Bronchial epithelial cell (primary cell): ENCODE measurements around the gene CAMK4. TPM values are rescaled to one million over a fixed set of nuclear protein-coding genes. Genes with fewer than 3 reads are reported as not detected.

ENCODE experiments used
- DNase-seq: peaks from one replicate; pipeline ENCODE4 v3.0.0-alpha.2; 2010; ENCODE audit warnings: low read depth
- FAIRE-seq: peaks from 2 replicates; lab custom pipeline; 2011; peaks lifted over from hg19 to GRCh38; lab: Jason Lieb, UNC
- H3K27me3 ChIP-seq: 2 replicates; pipeline ENCODE4 v1.5.1; 2011; ENCODE audit warnings: low read length; ENCODE audit not compliant: control insufficient read depth, insufficient read depth
- H3K36me3 ChIP-seq: 2 replicates; pipeline ENCODE4 v1.5.1; 2011; ENCODE audit warnings: low read length; ENCODE audit not compliant: control insufficient read depth, insufficient read depth
- H3K4me3 ChIP-seq: 2 replicates; pipeline ENCODE4 v1.5.1; 2011; ENCODE audit warnings: mild to moderate bottlenecking, low read depth, low read length, control low read depth
- total RNA-seq: library from RNA; depleted of rRNA; stranded (reverse); fragments of >200 nt; gene quantifications from 2 replicates; pipeline ENCODE4 v1.2.1, GENCODE V29; 2014
- TF ChIP-seq, protein P1 (sequence below): IDR thresholded peaks from 2 replicates; pipeline ENCODE4 v1.5.1; 2011; ENCODE audit warnings: mild to moderate bottlenecking, moderate library complexity, low read length, control low read depth, inconsistent platforms; ENCODE audit not compliant: insufficient read depth, severe bottlenecking

CAMK4 gene
- 0.26 TPM in 1 of 2 replicates, not detected in the other for total RNA-seq

DNA sequence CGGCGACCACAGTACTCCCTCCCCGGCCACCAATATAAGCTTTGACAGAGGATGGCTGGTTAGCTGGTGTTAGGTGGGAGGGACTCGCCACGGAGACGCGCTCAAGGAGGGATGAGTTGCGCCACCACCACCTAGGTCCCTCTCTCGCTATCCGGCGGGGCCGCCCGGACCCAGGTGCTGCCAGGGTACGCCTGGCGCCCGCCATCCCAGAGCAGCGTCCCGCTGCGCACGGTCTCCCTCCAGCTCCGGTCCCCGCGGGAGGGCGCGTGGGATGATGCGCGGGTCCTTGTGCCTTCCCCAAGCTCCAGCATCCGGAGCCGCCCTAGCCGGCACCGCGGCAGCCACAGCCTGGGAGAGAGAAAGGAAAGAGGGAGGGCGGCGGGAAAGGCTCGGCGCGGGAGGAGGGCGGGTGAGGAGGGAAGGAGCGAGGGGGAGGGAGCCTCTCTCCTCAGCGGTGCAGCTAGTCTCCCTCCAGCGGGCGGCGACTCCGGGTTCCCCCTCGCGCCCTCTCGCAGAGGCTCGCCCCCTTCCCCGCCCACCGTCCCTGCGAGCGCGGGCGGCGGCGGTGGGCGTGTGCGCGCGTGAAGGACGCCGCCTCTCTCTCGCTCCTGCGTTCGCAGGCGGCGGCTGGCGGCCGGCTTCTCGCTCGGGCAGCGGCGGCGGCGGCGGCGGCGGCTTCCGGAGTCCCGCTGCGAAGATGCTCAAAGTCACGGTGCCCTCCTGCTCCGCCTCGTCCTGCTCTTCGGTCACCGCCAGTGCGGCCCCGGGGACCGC lies at the start of gene CAMK4:
TSS of gene CAMK4 (plus strand) at position 598 of the 774 bp plus-strand sequence. CDS start at position 698, 100 bp downstream.
- TF ChIP-seq, protein P1, sequence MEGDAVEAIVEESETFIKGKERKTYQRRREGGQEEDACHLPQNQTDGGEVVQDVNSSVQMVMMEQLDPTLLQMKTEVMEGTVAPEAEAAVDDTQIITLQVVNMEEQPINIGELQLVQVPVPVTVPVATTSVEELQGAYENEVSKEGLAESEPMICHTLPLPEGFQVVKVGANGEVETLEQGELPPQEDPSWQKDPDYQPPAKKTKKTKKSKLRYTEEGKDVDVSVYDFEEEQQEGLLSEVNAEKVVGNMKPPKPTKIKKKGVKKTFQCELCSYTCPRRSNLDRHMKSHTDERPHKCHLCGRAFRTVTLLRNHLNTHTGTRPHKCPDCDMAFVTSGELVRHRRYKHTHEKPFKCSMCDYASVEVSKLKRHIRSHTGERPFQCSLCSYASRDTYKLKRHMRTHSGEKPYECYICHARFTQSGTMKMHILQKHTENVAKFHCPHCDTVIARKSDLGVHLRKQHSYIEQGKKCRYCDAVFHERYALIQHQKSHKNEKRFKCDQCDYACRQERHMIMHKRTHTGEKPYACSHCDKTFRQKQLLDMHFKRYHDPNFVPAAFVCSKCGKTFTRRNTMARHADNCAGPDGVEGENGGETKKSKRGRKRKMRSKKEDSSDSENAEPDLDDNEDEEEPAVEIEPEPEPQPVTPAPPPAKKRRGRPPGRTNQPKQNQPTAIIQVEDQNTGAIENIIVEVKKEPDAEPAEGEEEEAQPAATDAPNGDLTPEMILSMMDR = no peak
- Histone ChIP-seq H3K4me3 (peak within 1 kb of the TSS; percentile 49), H3K36me3 (no peaks in the 10 kb centered on the region), H3K27me3 (no peaks in the 10 kb centered on the region)
- FAIRE-seq = no peak
- DNase-seq = peak; percentile 39

DNA sequence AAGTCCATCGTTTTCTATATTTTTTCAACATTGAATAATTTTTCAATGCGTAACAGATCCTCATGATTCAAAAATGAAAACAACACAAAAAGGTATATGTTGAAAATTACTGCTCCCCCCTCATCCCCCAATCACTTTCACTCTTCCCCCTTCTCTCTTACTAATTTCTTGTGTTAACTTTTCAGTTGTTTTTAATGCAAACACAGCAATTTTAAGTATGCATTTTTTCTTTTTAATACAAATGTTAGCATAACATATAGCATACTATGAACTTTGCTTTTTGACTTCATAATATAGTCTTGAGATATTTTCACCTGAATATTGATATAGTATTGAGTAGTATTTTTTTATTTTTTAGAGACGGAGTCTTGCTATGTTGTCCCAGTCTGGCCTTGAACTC lies 41.1 kb upstream of the CAMK4 start:
- Histone ChIP-seq H3K27me3 (no peaks in the 10 kb centered on the region), H3K4me3 (no peak overlapping the region), H3K36me3 (no peaks in the 10 kb centered on the region)
- FAIRE-seq (no peak), DNase-seq (no peak)
- TF ChIP-seq, protein P1 = no peak

DNA sequence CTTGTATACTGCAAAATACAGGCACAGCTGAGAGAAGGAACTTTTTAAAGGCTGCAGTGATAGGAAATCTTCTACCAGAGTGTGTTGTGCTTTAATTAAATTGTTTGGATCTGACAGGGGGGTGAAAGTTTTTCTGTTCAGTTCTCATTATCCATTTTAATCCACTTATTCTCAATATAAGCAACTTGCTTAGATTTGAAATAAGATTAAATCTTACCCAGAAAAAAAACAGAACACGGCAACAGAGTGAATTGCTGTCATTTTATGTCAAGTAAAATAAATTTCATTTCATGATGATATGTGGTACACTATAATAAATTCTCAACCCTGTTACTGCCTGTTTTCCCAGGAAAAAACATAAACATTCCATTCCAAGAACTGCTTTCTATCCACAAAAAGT lies 37.1 kb upstream of the CAMK4 start:
- FAIRE-seq = no peak
- DNase-seq = no peak
- no peak overlapping the region for H3K4me3 ChIP-seq
- TF ChIP-seq, protein P1 = no peak
- H3K36me3 ChIP-seq = no peaks in the 10 kb centered on the region
- no peaks in the 10 kb centered on the region for H3K27me3 ChIP-seq

DNA sequence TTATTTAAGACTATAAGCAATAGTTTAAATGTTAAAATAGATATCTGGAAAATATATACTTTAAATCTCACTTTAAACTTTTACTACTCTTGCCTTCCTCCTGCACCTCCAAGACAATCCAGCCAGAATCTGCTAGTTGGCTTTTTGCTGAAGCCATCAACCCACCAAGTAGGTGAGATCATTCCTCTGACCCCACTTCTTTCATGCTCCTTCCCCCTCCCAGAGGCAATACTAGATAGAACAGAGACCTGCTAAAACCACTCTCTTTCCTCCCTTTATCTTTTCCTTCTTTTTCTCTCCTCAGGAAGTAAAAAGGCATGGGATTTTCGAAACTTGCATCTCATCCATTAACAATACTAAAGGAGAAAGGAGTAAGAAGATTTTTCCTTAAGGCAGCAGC lies 30.1 kb upstream of the CAMK4 start:
- TF ChIP-seq, protein P1 = no peak
- no peak for FAIRE-seq
- H3K27me3 ChIP-seq = peaks cover 1% of the 10 kb centered on the region
- H3K4me3 ChIP-seq = no peak overlapping the region
- DNase-seq = no peak
- no peaks in the 10 kb centered on the region for H3K36me3 ChIP-seq

DNA sequence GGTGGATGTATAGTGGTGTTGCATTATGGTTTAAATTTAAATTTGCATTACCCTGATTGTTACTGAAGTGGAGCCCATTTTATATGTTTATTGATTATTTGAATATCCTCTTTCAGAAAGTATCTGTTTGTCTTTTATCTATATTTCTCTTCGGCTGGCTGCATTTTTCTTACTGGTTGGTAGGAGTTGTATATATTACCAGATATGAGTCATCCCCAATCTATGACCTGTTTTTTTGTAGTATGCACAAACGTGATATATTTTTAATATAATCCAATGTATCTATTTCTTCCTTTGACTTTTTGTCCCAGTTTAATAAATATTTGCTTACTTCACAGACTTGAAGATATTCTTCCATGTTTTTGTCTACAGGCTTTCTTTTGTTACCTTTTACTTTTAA lies 29.3 kb upstream of the CAMK4 start:
- TF ChIP-seq, protein P1 = no peak
- Histone ChIP-seq H3K4me3 (no peak overlapping the region), H3K27me3 (peaks cover 1% of the 10 kb centered on the region), H3K36me3 (no peaks in the 10 kb centered on the region)
- FAIRE-seq = no peak
- DNase-seq = peak; percentile 9
